Esophagus (tissue), 2 donors: Measurements from ENCODE around the gene ELAPOR1. TPM values are rescaled to one million over a fixed set of nuclear protein-coding genes. Genes with fewer than 3 reads are reported as not detected.

Source experiments
- polyA plus RNA-seq, 2 donors: library from polyadenylated mRNA; stranded (reverse); fragments of 200-250 nt; gene quantifications; one replicate each; pipeline ENCODE4 v1.2.3, GENCODE V29; 2013
- donor health status: healthy with polysubstance abuse.
- donor health status: Bipolar disorder and iron deficiency.

The ELAPOR1 gene
- polyA plus RNA-seq, 2 donors: 0.24 to 0.25 TPM

Other genes starting within 250 kb of the ELAPOR1 start
- gene GPSM2, start 237.1 kb upstream of the ELAPOR1 start, polyA plus RNA-seq: 10 to 100 TPM; 30.3 to 40.8 TPM
- 1 to 10 TPM; 5.3 to 7.8 TPM for gene CLCC1, start 150.6 kb upstream of the ELAPOR1 start, polyA plus RNA-seq
- 1 to 10 TPM; 6.4 to 8.4 TPM for gene WDR47, start 72.0 kb upstream of the ELAPOR1 start, polyA plus RNA-seq
- 10 to 100 TPM; 20.2 to 33.9 TPM for gene TAF13, start 38.1 kb upstream of the ELAPOR1 start, polyA plus RNA-seq
- 10 to 100 TPM in 1 of 2 donors, 1 to 10 TPM in 1; 7.7 to 14.7 TPM for gene TMEM167B, start 23.4 kb upstream of the ELAPOR1 start, polyA plus RNA-seq
- 100 to 1,000 TPM in 1 of 2 donors, 10 to 100 TPM in 1; 31.4 to 124 TPM for gene SARS1, start 99.8 kb downstream of the ELAPOR1 start, polyA plus RNA-seq
- gene CELSR2, start 135.4 kb downstream of the ELAPOR1 start, polyA plus RNA-seq: 10 to 100 TPM; 17.4 to 19.4 TPM
- gene PSRC1, start 169.0 kb downstream of the ELAPOR1 start, polyA plus RNA-seq: 10 to 100 TPM in 1 of 2 donors, 1 to 10 TPM in 1; 6.3 to 10.4 TPM
- under 1 TPM; 0.08 to 0.14 TPM for gene MYBPHL, start 192.9 kb downstream of the ELAPOR1 start, polyA plus RNA-seq